NCI-H69 (cell line): Measurements from ENCODE around the gene GDF7.
"Not testable (repeated sequence)": the region's sequence is repeated elsewhere in the genome, so short reads cannot be mapped to it uniquely, and the experiment has no call there.

ENCODE experiments used
- DNase-seq: peaks from one replicate; lab custom pipeline; 2025; lab: John Stamatoyannopoulos, UW

The GDF7 gene

DNA sequence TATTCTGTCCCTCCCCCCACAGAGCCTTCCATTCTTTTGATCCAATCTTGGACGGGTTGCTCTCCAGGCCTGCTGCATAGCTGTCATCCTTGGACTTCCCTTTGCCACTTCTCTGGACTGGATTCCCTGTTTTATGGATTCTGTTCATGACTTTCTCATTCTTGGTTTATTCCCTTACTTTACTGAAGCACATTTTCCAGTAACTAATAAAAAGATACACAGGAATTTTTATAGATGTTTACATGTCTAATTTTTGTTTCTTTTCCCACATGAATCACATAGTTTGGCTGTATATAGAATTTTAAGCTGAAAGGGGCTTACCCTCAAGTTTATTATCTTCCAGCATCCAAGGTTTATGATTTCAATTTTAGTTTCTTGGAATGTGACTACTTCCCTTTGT is 37.9 kb downstream of the GDF7 start:
- no peak for DNase-seq

DNA sequence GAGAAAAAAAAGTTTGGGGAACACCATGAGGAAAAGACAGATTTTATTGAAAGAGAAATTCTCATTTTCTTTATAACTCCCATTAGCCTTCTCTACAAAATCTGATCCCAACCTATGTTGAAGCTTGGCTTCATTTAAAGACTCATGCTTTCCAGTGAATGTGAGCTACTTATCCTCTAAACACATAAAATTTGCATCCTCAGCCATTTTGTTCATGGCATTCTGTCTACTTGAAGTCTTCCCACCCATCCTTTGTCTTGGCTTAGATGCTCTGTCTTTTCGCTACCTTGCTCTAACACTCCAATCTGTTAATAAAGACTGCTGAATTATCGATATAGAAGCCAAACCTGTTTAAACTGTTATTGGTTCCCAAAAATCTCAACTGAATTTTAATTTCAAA is 39.3 kb downstream of the GDF7 start:
- DNase-seq: no peak

DNA sequence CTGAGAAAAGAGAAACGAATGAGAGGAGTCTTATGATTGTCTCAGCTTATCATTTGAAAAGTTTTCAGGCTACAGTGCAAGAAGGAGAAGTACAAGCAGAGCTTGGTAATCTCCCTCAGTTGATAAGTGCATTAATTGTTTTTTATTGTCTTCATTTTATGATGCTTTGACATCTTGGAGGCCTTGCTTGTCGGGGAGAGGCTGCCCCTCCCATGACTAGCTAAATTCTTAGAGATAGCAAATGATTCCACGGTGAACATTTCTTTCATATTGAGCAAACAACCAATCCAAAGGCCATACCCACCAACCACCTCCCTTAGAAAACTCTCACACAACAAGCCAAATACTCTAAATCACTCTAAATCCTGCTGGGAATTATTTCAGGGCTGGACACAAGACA is 39.8 kb downstream of the GDF7 start:
- no peak for DNase-seq

DNA sequence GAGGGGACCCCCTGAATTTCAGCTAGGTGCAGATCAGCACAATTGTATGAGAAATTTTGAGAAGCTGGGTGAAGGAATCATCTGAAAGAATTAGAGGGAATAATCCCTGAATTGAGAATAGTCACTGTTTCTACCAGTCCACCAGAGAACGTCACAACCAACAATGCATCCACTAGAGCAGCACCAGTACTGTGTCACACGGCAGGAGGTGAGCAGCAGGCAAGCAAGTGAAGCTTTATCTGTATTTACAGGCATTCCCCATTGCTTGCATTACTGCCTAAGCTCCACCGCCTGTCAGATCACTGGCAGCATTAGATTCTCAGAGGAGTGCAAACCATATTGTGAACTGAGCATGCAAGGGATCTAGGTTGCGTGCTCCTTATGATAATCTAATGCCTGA is 40.7 kb downstream of the GDF7 start:
- no peak for DNase-seq

DNA sequence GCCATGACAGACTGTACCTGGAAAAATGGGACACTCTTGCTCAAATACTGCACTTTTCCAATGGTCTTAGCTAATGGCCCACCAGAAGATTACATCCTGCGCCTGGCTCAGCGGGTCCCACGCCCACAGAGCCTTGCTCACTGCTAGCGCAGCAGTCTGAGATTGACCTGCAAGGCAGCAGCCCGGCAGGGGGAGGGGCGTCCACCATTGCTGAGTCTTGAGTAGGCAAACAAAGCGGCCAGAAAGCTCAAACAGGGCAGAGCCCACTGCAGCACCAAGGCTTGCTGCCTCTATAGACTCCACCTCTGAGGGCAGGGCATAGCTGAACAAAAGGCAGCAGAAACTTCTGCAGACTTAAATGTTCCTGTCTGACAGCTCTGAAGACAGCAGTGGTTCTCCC is 44.7 kb downstream of the GDF7 start:
- DNase-seq: not testable (repeated sequence)

DNA sequence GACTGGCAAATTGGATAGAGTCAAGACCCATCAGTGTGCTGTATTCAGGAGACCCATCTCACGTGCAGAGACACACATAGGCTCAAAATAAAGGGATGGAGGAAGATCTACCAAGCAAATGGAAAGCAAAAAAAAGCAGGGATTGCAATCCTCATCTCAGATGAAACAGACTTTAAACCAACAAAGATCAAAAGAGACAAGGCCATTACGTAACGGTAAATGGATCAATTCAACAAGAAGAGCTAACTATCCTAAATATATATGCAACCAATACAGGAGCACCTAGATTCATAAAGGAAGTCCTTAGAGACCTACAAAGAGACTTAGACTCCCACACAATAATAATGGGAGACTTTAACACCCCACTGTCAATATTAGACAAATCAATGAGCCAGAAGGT is 46.6 kb downstream of the GDF7 start:
- DNase-seq: not testable (repeated sequence)

DNA sequence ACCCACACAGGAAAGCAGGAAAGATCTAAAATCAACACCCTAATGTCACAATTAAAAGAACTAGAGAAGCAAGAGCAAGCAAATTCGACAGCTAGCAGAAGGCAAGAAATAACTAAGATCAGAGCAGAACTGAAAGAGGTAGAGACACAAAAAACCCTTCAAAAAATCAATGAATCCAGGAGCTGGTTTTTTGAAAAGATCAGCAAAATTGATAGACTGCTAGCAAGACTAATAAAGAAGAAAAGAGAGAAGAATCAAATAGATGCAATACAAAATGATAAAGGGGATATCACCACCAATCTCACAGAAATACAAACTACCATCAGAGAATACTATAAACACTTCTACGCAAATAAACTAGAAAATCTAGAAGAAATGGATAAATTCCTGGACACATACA is 47.5 kb downstream of the GDF7 start:
- not testable (repeated sequence) for DNase-seq

DNA sequence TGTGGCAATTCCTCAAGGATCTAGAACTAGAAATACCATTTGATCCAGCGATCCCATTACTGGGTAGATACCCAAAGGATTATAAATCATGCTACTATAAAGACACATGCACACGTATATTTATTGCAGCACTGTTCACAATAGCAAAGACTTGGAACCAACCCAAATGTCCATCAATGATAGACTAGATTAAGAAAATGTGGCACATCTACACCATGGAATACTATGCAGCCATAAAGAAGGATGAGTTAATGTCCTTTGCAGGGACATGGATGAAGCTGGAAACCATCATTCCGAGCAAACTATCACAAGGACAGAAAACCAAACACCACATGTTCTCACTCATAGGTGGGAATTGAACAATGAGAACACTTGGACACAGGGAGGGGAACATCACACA is 49.2 kb downstream of the GDF7 start:
- not testable (repeated sequence) for DNase-seq

DNA sequence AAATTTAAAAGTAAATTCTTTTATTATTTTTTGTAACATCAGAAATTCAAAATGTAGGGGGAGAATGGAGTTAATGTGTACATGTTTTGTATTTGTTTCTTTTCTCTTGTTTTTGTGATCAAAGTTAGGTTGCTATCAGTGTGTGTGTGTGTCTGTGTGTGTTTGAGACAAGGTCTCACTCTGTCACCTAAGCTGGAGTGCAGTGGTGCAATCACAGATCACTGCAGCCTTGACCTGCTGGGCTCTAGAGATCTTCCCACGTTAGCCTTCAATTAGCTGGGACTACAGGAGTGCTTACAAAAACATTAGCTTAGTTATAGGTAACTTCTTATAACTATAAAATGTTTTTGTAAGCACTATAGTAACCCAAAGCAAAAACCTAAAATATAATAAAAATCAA is 50.7 kb downstream of the GDF7 start:
- DNase-seq: no peak

DNA sequence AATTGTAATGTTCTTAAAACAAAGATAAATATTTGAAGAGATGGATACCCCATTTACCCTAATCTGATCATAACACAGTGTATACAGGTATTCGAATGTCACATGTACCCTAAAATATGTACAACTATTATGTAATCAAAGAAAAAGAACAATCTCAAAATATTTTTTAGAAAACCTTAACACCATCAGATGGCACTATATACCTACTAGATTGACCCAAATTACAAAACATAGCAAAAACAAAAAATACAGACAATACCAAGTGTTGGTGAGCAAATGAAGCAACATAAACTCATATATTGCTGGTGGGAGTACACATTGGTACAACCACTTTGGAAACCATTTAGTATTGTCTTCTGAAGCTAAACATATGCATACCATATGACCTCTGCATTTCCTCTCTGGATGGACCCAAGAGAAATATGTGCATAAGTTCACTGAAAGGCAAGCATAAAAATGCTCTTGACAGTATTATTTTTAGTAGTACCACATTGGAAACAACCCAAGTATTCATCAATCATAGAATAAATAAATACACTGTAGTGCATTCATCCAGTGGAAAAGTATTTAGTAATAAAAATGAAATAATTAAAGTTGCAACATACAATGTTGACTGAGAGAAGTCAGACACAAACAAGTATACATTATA is 55.8 kb downstream of the GDF7 start:
- no peak for DNase-seq

DNA sequence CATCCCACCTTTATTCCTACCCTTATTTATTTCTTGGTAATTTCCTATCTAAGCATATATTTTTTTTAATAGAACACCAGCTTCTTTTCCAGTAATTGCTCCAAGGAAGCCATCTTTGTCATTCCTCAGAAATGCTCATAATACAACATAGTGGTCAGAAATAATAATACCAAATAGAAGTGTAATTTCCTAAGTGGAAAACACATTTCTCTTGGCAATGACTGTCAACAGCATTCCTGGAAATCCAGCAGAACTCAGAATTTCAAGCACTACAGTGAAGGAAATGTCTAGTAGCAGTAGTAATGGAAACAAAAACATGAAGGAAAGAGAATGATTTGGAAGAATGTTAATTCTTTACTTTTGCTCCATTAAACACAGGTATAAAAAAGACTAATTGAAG is 56.6 kb downstream of the GDF7 start:
- no peak for DNase-seq

DNA sequence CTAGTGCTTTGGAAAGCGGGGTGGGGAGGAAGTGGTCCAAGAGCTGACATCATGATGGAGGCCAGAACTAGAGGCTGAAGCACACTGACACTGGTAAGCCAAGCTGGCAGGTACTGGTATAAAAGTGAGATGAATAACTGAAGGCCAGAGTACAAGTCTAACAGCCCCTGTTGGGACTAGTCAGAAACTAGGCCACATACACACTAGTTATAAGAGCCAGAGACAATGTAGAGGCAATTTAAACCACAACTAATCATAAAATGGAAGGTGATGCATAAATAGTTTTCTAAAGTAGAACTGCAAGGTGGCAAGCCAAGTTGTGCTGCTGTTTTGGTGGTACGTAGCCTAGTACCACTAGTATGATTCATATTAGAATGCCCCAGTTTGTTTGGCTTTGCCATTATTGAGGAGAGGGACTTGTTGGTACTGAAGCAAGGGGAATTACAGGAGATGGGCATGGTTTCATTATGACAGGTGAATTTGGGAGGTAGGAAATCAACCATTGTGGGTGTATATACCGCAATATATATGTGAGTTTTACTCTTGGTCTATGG is 57.6 kb downstream of the GDF7 start:
- no peak for DNase-seq

DNA sequence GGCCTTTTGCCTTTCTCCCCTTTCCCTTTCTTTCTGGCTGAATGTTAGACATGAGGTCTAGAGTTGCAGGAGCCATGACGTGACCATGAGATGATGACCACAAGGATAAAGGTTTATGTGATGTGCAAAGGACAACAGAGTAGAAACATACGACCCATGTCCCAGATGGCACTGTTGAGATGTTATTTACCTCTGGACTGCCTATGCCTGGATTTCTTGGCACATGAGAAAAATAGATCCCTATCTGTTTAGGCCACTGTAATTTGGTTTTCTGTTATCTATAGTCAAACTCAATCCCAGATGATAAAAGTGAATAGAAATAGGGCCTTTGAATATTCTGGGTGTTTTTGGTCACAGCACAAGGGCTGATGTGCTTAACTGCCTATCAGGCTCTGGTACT is 58.8 kb downstream of the GDF7 start:
- no peak for DNase-seq

DNA sequence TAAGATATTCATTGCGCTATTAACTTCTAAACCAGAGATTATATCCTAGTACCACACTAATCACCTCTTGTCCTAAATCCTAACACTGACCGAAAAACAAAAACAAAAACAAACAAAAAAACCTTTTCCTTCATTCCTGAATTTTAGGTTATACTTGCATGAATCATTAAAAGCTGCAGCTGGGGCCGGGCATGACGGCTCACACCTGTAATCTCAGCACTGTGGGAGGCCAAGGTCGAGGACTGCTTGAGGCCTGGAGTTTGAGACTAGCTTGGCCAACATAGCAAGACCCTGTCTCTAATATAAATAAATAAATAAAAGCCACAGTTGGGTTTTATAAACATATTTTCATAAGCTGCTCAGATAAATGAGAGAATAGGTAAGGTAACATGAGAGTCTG is 60.0 kb downstream of the GDF7 start:
- DNase-seq: no peak

DNA sequence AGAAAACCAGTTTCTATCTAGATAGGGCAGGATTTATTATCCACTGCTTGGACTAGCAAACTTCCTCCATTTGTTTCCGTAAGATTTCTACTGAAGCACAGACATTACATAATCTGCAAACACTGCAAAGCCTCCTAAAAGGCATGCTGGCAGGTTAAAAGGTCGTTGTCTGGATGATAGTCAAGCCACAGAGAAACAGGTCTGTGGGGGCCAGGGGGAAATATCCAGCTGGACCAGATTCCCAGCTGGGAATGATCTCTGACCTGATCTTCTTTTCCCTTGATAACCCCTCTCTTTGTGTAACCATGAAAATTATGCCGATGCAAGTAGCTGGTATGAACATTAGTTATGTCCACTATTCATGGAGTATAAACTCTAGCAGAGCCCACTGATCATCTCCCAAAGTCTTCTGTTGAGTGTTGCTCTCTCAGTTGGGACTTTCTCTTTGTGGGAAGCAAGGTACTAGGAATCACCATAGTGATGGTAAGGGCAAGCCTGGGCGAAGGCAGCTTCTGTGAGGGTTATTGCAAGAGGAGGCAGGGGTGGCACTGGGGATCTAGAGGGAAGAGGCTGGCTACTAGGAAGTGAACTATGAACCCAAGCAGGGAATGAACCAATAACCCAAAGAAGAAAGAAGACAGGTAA is 61.3 kb downstream of the GDF7 start:
- DNase-seq: peak; percentile 1
